EH (cell line): ENCODE results near the gene RAPH1.
"Not testable (repeated sequence)": the region's sequence is repeated elsewhere in the genome, so short reads cannot be mapped to it uniquely, and the experiment has no call there.

Source experiments
- DNase-seq: peaks from one replicate; pipeline ENCODE4 v3.0.0-alpha.2; 2015; ENCODE audit warnings: low read depth

The RAPH1 gene

DNA sequence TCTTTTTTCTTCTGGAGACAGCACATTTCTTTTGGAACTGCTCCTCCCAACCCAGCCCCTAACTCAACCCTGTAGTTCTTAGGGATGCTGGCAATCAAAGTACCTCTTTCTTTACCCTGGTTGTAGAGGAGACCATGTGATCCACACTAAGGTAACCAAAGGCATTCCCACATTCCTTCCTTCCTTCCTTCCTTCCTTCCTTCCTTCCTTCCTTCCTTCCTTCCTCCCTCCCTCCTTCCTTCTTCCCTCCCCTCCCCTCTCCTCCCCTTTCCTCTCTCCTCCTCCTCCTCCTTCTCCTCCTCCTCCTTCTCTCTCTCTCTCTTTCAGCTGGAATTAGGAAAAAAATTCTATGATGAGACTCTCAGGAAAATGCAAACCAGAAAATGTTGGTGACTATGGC lies 13.8 kb upstream of the RAPH1 start:
- DNase-seq: no peak

DNA sequence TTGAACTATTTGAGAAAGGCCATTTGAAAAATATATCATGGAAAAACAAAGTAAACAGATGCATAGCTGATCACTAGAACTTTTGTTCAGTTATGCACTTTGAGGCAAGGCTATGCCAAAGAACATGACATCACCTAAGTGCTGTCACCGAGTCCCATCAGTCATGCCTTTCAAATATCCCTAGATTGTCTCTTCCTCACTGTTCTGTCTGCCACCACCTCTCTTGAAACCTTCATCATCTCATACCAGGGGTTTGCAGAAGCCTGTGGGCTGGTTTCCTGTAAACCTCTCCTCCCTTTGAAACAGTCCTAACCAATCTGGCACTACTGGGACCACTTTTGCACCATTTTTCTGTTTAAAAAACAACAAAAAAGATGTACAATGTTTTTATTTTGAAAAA lies 12.3 kb upstream of the RAPH1 start:
- no peak for DNase-seq

DNA sequence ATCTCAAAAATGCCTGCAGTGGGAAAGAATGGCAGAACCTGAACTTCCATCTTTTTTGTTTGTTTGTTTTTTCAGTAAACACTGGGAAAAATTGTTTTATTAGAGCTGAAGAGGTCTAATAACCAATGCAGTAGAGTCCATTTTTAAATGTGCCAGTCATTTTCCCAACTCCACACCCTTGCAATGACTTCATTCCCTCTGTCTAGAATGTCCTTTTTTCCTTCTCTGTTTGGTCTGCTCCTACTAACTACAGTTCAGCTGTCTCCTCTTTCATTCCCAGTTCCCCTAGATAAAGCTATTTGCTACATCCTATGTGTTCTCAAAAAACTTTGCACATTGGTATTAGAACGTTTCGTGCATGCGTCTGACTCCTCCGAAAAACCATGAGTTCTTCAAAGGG lies 9.3 kb upstream of the RAPH1 start:
- no peak for DNase-seq

DNA sequence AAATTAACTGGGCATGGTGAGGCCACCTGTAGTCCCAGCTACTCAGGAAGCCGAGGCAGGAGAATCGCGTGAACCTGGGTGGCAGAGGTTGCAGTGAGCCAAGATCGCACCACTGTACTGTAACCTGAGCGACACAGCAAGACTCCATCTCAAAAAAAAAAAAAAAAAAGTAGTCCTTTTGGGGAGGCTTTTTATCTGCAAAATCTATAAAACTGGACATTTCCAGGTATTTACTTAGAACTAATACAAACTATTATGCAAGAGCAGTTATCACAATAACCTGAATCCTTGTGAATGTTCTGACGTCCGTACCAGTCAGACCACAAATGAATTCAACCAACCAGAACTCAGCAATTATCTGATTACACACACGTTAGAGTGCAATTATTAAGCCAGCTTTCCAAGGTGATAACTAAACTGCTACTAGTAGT lies 8.8 kb upstream of the RAPH1 start:
- no peak for DNase-seq

DNA sequence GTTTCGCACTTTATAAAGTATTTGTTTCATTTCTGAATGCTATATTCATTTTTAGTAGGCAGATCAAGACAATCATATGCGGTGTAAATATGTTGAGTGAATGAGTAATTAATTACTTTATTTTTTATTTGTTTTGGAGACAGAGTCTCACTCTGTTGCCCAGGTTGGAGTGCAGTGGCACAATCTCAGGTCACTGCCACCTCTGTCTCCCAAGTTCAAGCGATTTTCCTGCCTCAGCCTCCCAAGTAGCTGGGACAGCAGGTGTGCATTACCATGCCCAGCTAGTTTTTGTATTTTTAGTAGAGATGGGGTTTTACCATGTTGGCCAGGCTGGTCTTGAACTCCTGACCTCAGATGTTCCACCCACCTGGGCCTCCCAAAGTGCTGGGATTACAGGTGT lies 5.5 kb upstream of the RAPH1 start:
- DNase-seq: not testable (repeated sequence)

DNA sequence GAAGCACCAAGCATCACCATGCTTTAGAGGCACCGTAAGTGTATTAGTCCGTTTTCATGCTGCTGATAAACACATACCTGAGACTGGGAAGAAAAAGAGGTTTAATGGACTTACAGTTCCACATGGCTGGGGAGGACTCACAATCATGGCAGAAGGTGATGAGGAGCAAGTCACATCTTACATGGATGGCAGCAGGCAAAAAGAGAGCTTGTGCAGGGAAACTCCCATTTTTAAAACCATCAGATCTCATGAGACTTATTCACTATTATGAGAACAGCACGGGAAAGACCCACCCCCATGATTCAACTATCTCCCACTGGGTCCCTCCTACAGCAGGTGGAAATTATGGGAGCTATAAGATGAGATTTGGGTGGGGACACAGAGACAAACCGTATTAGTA lies 3.1 kb upstream of the RAPH1 start:
- not testable (repeated sequence) for DNase-seq

DNA sequence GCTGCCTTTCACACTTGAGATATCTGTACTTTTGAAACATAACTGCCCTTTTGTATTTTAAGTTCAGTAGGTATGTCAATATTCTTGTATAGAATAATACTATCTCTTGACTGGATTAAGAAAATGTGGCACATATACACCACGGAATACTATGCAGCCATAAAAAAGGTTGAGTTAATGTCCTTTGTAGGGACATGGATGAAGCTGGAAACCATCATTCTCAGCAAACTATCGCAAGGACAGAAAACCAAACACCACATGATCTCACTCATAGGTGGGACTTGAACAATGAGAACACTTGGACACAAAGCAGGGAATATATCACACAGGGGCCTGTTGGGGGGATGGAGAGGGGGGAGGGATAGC lies 1.5 kb upstream of the RAPH1 start:
- DNase-seq: not testable (repeated sequence)

DNA sequence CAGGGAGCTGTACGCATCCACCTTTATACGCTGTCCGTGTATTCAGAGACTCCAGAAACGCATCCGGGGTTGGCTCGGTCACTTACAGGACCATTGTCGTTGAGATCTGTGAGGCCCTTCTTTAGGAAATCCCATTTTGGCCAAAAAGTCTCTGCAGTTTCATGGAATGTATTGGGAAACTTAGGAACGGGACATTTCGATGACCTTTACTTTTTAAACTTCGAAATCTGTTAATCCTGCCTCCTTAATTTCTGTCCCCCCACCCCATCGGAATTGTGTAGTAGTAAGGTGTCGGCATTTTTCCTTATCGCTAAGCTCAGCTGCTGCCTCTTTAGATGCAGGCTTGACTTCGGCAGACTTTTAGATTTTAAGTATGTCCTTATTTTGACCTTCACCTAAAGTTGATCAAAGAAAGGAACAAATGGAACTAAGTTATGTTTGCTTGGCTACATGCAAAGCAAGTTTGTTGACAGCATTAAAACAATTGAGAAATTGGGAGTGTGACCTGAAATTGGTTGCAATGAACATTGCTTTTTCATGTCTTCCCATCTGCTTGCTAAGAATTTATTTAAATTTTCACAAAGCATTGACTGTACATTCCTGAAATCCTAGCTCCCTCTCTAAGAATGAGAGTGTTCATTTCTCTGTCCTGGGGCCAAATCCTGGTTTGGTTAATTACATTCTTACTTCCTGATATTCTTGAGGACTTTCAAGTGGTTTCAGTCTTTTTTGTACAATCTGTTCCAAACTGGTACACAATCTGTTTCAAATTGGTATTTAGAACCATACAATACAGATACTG lies 884 bp upstream of the RAPH1 start:
- peak; percentile 68 for DNase-seq

DNA sequence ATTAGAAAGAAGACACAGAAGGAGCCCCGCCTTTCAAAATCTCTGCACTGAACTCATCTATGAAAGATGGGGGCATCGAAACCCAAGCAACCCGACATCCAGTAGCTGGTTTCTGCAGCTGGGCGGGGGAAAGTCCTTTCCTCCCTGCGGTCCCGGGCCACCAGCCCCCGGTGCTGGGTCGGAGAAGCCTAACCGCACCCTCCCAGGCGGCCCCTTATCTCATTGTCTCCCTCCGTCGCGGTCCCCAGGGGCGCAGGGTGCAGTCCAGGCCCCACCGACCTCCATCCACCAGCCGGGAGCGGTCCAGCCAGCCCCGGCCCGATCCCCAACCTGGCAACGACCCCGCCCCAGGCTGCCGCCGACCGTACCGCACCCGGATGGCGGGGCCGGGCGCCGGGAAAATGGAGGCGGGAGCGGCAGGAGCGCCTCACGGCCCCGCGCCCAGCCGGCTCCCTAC lies 452 bp downstream of the RAPH1 start:
- DNase-seq: peak; percentile 37

DNA sequence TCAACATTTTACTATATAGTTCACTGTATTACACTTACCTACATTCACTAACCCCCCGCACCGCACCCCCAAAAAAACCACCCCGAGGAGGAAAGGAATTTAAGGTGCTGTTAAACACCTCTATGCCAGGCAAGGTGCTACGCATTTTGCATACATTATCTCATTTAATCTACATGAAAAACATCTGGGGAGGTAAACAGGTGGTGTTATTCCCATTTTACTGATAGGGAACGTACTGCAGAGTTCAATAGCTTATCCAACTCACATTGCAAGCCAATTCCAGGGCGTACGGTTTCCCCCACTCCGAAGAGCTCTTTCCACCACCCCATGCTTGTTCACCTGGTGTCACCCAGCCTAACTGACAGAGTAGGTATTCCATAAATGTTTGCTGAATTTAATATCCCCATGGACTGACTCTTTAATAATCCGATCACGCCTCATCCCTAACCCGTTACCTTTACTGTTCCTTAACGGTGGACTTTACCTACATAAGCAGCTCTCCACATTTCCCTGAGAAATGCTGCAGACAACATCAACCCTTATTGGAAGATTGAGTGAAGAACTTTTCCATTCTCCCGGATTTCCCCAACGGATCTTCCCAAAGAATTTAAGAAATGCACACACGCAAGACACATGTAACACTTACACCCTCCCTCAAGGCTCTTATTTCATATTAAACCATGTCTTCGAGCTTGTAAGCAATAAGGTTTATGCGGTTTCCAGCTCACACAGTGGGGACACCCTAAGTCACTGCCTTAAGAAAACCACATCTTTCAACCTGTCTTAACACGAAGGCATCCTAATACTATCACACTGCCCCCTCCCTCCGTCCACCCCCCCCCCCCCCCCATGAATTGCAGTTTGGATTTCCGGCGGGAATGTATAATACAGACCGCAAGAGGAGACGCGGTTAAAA lies 1.2 kb downstream of the RAPH1 start:
- DNase-seq: peak; percentile 80

DNA sequence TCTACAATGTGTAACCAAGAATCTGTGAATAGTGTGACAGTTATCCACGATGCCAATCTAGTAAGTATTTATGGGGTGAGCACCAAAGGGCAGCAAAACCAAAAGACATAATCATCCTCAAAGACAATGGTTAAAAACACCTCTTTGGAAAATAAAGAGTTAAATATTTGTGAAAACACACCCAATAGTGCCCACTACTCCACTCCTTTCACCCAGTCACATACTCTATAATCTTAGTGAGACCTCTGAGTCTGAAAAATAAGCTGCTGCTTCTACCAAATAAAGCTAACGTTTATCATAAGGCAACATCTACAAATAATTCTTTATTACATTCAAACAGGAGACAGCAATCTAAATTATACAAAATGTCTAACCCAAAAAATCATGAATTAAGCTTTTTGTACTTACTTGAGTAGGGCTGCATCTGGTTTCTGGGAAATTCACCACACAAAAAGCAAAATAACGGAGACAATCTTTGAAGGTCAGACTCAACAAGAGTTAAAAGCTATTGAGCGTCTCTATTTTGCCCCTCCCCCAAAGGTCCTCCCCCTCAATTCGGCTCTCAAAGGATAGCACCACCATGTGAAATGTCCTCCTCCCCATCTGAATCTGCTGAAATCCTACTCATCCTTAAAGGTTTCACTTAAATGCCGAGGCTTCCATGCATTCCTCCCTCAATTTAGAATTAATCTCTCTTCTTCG lies 2.0 kb downstream of the RAPH1 start:
- peak; percentile 59 for DNase-seq

DNA sequence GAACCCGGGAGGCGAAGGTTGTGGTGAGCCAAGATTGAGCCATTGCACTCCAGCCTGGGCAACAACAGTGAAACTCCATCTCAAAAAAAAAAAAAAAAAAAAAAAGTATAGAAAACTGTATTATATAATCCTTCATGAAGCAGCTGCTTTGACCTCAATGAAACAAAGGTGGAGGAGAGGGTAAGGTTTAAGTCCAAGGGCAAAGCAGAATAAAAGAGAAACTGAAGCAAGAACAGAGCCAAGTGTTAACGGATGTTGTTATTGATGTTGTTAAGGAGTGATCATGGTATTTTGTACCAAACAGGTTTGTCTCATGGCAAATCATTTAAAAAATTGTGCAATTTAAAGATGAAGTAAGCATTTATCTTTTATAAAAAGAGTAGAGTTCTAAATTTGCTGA lies 7.4 kb downstream of the RAPH1 start:
- no peak for DNase-seq

DNA sequence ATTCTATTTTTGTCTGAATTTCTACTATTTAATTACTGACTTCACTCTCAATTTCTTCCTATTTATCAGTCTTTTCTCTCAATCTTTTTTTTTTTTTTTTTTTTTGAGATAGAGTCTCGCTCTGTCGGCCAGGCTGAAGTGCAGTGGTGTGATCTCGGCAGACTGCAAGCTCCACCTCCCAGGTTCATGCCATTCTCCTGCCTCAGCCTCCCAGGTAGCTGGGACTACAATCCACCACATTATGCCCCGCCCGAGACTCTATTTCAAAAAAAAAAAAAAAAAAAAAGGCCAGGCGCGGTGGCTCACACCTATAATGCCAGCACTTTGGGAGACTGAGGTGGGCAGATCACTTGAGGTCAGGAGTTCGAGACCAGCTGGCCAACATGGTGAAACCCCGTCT lies 21.8 kb downstream of the RAPH1 start:
- DNase-seq: not testable (repeated sequence)

DNA sequence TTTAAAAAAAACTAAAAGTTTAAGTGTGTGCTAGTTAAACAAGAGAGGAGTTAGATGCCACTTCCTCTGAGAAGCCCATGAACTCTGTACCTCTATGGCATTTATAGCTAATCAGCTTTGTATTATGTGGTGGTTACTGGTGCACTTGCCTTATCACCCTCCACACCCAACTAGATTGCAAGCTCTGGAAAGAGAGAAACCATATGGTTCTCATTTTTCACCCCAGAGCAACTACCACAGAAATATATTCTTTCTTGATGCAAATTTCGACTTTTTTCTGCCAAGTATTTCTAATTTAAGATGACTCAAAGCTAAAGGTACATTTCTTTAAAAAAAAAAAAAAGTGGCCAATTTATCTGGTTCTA lies 24.2 kb downstream of the RAPH1 start:
- no peak for DNase-seq

DNA sequence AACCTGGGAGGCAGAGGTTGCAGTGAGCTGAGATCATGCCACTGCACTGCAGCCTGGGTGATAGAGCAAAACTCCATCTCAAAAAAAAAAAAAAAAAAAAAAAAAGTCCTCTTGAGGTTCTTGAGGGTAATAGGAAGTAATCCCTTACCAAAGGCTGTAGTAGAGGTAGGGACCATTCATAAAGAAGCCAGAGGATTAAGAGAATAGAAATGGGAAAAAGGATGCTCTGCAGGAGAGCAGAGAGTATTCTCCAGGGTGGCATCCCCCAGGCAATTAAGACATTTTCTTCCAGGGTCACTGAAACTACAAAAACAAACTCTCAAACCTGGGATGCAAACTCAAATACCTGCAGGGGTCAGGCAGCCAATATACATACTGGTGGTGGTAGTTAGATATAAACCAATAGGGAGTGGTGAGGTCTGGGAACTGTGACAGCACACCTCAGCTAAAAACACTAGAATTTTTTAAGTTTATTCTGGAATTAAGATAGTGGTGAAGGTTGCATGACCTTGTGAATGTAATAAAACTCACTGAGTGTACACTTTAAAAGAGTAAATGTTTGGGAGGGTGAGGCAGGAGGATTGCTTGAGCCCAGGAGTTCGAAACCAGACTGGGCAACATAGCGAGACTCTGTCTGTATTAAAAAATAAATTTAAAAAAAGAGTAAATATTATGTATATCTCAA lies 24.7 kb downstream of the RAPH1 start:
- no peak for DNase-seq

DNA sequence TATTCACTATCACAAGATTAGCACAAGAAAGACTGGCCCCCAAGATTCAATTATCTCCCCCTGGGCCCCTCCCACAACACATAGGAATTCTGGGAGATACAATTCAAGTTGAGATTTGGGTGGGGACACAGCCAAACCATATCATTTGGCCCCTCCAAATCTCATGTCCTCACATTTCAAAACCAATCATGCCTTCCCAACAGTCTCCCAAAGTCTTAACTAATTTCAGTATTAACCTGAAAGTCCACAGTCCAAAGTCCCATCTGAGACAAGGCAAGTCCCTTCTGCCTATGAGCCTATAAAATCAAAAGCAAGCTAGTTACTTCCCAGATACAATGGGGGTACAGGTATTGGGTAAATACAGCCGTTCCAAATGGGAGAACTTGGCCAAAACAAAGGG lies 31.6 kb downstream of the RAPH1 start:
- DNase-seq: not testable (repeated sequence)

DNA sequence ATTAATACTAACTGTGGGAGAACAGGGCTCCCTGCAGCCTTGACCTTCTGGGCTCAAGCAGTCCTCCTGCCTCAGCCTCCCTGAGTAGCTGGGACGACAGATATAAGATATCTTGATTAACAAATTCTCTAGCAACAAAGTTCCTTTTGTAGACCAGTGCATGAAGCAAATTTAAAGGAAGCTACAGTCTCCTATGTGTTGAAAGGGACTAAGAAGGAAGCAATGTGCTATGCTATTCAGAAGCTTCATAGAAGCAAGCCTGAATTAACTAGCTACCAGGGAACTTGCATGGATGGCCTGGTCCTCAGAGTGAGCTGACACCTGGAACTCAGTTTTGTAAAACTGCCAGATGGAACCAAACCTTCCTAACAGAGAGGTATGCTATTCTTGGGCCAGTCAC lies 33.2 kb downstream of the RAPH1 start:
- no peak for DNase-seq

DNA sequence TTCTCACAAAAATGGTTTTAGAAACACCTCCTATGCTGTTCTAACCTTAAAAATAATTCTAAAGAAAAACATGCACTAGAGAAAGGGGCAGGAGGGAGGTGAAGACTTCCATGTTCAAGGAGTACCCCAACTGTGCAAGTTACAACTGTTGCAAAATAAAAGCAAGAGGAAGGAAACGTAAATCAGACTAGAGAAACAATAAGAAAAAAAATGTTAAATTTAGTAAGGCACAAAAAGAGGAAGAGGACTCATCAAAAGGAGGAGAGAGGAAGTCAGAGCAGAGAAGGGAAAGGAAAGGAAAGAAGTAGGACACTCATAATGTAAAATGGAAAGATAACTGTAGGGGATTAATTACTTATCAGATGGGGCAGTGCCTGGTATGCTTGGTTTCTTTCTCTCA lies 34.1 kb downstream of the RAPH1 start:
- no peak for DNase-seq

DNA sequence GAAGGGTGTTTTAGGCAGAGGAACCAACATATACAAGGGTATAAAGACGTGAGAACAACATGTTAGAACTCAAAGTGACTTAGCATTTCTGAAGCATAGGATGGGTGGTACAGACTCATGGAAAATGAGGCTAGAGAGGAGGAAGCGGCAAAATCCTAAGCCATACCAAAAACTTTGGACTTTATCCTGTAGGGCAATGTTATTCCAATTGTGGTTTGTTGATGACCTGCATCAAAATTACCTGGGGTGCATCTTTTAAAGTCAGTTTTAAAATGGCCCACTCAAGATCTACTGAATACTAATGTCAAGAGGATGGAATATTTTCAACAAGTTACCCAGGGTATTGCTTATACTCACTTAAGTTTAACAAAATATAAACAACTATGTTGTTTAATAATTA lies 34.8 kb downstream of the RAPH1 start:
- DNase-seq: no peak

DNA sequence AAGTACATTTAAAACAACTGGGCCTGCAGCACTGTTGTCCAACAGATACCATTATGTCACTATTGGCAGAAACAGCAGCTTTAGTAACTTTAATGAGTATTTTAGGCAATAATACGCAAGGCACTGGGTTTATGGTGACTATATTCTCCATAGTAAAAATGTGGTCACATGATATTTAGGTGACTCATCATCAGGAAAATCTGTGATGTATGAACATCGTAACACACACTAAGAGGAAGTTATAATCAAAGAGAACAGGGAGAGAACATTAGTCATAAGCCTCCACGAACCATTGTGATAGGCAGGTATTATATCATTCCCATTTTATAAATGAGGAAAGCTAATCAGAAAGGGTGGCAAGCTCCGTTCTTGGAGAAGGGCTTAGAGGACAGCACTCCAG lies 36.9 kb downstream of the RAPH1 start:
- peak; percentile 77 for DNase-seq

DNA sequence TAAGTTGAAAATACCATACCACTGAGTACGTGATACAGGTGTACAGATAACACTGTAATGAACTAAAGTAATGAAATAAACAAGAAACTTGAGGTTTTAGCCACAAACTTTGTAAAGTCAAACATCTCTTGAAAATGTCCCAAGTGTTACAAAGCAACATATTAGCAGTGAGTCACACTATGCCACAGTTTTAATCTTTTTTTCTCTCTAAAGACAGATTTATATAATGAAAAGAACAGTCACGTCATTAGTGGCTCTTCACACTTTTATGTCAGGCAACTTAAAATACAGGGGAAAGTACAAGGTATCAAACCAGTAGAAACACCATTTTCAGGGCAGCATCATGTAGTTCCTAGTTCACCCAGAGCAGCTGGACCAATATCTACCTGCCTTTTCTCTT lies 42.1 kb downstream of the RAPH1 start:
- DNase-seq: peak; percentile 15

DNA sequence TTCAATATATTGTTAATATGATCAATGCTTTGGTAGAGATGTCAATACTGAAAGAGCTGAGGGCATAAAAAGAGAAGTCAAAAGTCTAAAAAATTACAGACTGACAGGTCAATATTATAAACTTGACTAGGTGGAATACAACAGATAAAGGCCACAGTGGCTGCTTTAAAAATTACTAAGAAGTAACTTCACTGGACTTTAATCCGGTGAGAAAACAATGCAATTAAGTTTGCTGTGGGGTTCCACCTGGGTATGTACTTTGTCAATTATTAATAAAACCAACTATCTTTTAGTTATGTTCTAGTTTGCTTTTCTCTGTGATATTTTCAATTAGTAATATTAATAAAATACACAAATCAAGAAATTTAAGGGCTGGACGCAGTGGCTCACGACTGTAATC lies 44.7 kb downstream of the RAPH1 start:
- no peak for DNase-seq
